Thoracic aorta (tissue), 2 donors: Measurements from ENCODE around the gene SYS1. TPM values are rescaled to one million over a fixed set of nuclear protein-coding genes. Genes with fewer than 3 reads are reported as not detected.
A peak's percentile ranks its signal among the peaks of the same experiment; 100 is the strongest.

Experiments
- ATAC-seq: fragments of 150-250 bp; one replicate; pipeline ENCODE4 v1.8.0; 2017; ENCODE audit warnings: low read depth; ENCODE audit not compliant: insufficient number of reproducible peaks, low FRiP score
- DNase-seq: peaks from one replicate; pipeline ENCODE4 v3.0.0-alpha.2; 2020; ENCODE audit warnings: low spot score
- H3K27ac ChIP-seq, 2 donors: fragments of 200-600 bp; sonication (generic); 1 replicate in 1 of 2; 2 replicates in 1 of 2; pipeline ENCODE4 v1.5.1; 2016; ENCODE audit warnings: mild to moderate bottlenecking in 2 of 2, moderate library complexity in 2 of 2
- H3K27me3 ChIP-seq: fragments of 200-600 bp; sonication (generic); replicated peaks from 2 replicates; pipeline ENCODE4 v1.6.0; 2016; ENCODE audit warnings: mild to moderate bottlenecking; ENCODE audit not compliant: insufficient read depth
- H3K36me3 ChIP-seq: fragments of 200-600 bp; sonication (generic); one replicate; pipeline ENCODE4 v1.5.1; 2016
- H3K4me1 ChIP-seq, 2 donors: fragments of 200-600 bp; sonication (generic); 1 replicate in 1 of 2; 2 replicates in 1 of 2; pipeline versions ENCODE4 v1.5.1 to v1.6.0; 2016; ENCODE audit warnings: low read depth in 2 of 2, mild to moderate bottlenecking in 1 of 2; ENCODE audit not compliant: control insufficient read depth in 1 of 2
- H3K4me3 ChIP-seq: fragments of 200-600 bp; sonication (generic); 2 replicates; pipeline ENCODE4 v1.5.1; 2016; ENCODE audit warnings: mild to moderate bottlenecking
- H3K9me3 ChIP-seq: fragments of 200-600 bp; sonication (generic); 2 replicates; pipeline ENCODE4 v1.5.1; 2016
- CTCF ChIP-seq: fragments of 200-600 bp; sonication (generic); IDR thresholded peaks from one replicate; pipeline ENCODE4 v1.5.1; 2019; ENCODE audit warnings: antibody characterized with exemption
- total RNA-seq, 2 donors: library from RNA; depleted of rRNA; stranded (reverse); fragments of >200 nt; gene quantifications; one replicate each; pipeline versions ENCODE4 v1.1.0 to v1.2.3, GENCODE V29; 2016

The SYS1 gene
- total RNA-seq, 2 donors from 2014 or later, result 24.6 to 40.8 TPM

GRCh38 chr20:45372241-45372640 is 9.3 kb downstream of the SYS1 start:
- Histone ChIP-seq H3K4me1 (peaks cover 4 to 15% of the 10 kb centered on the region in 2 donors), H3K9me3 (no peaks in the 10 kb centered on the region), H3K36me3 (peaks cover 8% of the 10 kb centered on the region), H3K4me3 (peak overlapping the region; percentile 69), H3K27ac (peak overlapping the region; percentile 72 to 85), H3K27me3 (no peaks in the 10 kb centered on the region)
- ATAC-seq (no peak), DNase-seq (no peak)
- TF ChIP-seq CTCF, result no peak

DNA sequence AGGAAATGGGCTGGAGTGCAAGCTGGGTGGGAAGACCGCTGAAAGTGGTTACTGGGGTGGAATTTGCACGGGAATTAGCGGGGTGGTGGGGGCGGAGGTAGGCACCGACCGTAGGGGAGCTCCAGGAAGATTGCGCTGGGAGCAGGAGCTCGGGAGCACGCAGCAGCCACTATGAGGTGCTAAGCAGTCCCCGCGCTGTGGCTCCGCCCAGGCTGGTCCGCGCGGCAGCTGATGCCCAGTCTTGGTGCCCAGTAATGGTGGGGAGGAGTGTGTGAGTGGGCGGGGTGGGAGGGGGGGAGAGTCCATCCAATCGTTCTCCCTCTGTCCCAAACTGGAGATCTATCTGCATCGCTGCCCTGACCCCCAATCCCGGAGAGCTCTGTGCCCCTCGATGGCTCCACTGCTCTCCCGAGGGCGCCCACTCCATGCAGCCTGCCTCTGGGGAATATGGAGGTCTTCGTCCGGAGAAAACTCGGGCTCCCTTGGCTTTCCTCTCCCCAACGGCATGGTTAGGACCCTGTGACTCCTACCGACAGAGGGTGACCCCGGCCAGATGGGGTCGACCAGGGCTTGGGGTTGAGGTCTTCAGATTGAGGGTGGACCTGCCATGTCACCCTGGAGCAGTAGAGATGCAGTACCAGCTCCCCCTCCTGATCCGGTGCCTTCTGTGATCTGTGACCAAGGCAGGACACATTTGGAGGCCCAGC is 9.8 kb downstream of the SYS1 start:
- peak; percentile 47 for ATAC-seq
- Histone ChIP-seq H3K27me3 (no peaks in the 10 kb centered on the region), H3K36me3 (peaks cover 6% of the 10 kb centered on the region), H3K9me3 (no peaks in the 10 kb centered on the region), H3K27ac (peak overlapping the region; percentile 75 to 85), H3K4me3 (peak overlapping the region; percentile 69), H3K4me1 (peaks cover 4 to 15% of the 10 kb centered on the region in 2 donors)
- TF ChIP-seq CTCF, result no peak
- DNase-seq, result no peak

- H3K27me3 ChIP-seq, result no peaks in the 10 kb centered on the region
- H3K36me3 ChIP-seq, result no peaks in the 10 kb centered on the region
- ATAC-seq (peak; percentile 54), DNase-seq (peak; percentile 72)
- peaks cover 4 to 15% of the 10 kb centered on the region in 2 donors for H3K4me1 ChIP-seq
- no peaks in the 10 kb centered on the region for H3K9me3 ChIP-seq
- peak overlapping the region; percentile 69 for H3K4me3 ChIP-seq
- peak; percentile 77 for TF ChIP-seq CTCF
- peak overlapping the region; percentile 75 to 85 for H3K27ac ChIP-seq
Observed at GRCh38 chr20:45373353-45374100, 10.6 kb downstream of the SYS1 start.

DNA sequence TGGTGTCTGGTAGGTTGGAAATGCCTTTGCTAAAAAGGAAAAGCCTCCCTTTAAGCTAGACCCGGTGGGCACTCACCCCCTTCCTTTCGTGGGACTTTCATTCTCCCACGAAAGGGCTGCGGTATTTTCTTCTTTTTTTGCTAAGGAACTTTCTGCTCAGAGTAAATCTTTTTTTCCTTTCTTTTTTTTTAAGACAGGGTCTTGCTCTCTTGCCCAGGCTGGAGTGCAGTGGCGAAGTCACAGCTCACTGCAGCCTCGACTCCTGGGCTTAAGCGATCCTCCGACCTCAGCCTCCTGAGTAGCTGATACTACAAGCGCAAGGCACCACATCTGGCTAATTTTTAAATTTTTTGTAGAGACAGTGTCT is 11.1 kb downstream of the SYS1 start:
- Histone ChIP-seq H3K4me1 (peaks cover 4 to 15% of the 10 kb centered on the region in 2 donors), H3K36me3 (no peaks in the 10 kb centered on the region), H3K27ac (peak overlapping the region; percentile 75 to 85), H3K4me3 (peak overlapping the region; percentile 69), H3K27me3 (no peaks in the 10 kb centered on the region), H3K9me3 (no peaks in the 10 kb centered on the region)
- no peak for TF ChIP-seq CTCF
- ATAC-seq (no peak), DNase-seq (no peak)

GRCh38 chr20:45374966-45375365 is 12.0 kb downstream of the SYS1 start:
- Histone ChIP-seq H3K9me3 (no peaks in the 10 kb centered on the region), H3K4me3 (no peak overlapping the region), H3K27me3 (no peaks in the 10 kb centered on the region), H3K36me3 (no peaks in the 10 kb centered on the region), H3K27ac (peak overlapping the region; percentile 42 to 58), H3K4me1 (peaks cover 4 to 15% of the 10 kb centered on the region in 2 donors)
- no peak for DNase-seq
- TF ChIP-seq CTCF, result no peak
- no peak for ATAC-seq
